Vagina (tissue), 2 donors: ENCODE measurements around the gene LRCH1.

Source experiments
- POLR2A ChIP-seq, 2 donors: fragments of 450-650 bp; IDR thresholded peaks; one replicate each; pipeline ENCODE4 v1.6.1; 2017; ENCODE audit warnings: antibody characterized with exemption in 2 of 2, mild to moderate bottlenecking in 2 of 2, moderate library complexity in 2 of 2
- TF ChIP-seq, protein P1 (sequence below), 3 experiments: fragments of 450-650 bp in 2 of 3; fragments of 200-600 bp in 1 of 3; sonication (generic) in 1 of 3; IDR thresholded peaks; one replicate each; pipeline ENCODE4 v1.5.1; 2017 to 2019; ENCODE audit warnings: antibody characterized with exemption in 3 of 3, mild to moderate bottlenecking in 2 of 3, moderate library complexity in 2 of 3

DNA sequence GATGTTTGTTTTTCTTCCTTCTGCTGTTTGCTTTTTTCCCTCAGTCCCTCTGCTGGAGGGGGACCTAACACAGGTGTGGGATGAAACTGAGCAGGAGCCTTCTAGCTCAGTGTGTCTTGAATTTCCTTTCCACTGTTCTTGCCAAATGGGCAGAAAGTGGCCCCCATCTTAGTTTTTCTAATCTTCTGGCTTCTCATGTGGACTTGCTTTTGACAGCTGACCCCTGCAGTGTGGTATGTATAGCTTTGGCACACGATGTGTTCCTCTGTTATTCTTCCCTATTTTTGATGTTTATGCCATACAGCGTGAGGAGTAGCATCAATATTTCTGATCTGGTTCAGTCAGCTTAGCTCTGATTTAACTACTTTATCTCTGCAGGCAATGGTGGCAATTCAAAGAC lies 8.3 kb downstream of the LRCH1 start:
- TF ChIP-seq, protein P1, sequence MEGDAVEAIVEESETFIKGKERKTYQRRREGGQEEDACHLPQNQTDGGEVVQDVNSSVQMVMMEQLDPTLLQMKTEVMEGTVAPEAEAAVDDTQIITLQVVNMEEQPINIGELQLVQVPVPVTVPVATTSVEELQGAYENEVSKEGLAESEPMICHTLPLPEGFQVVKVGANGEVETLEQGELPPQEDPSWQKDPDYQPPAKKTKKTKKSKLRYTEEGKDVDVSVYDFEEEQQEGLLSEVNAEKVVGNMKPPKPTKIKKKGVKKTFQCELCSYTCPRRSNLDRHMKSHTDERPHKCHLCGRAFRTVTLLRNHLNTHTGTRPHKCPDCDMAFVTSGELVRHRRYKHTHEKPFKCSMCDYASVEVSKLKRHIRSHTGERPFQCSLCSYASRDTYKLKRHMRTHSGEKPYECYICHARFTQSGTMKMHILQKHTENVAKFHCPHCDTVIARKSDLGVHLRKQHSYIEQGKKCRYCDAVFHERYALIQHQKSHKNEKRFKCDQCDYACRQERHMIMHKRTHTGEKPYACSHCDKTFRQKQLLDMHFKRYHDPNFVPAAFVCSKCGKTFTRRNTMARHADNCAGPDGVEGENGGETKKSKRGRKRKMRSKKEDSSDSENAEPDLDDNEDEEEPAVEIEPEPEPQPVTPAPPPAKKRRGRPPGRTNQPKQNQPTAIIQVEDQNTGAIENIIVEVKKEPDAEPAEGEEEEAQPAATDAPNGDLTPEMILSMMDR (IDR thresholded peaks at IDR 0.05) = no peak
- TF ChIP-seq POLR2A (IDR thresholded peaks at IDR 0.05) = no peak
